ENCODE data around the gene SLC9A8.

DNA sequence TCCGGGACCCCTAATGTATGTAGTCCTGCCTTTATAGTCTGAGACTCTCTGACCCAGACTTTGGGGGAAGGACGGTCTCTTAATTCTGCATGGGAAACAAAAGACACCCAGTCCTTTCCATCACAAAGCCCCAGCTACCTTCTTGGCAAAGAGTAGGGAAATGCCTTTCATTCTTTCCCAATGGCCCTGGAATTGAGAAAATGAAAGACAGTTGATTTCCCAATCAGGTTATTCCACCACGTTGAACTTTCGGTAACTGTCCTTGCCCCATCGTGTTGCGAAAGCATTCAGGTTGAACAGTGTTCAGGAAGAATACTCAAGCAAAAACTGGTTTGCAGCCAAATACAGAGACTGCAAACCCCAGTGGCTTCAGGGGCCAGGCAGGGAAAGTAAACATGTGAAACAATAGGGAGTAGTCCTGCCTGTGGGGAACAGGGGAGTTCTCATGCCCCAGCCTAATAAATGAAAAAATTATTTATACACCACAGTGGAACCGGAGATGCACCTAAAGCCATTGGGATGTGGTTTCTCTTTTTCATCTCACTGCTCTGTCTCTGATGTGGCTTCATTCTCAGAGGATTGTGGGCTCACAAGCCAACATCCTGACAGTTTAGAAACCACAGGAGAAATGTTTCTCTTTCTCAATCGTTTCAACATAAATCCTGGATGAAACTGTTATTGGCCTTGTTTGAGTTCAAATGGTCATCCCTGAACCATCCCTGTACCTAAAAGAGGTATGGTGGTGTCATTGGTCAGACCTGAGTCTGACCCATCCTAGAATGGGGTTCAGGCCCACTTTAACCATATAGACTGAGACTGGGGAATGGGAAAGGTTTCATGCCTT is 44.2 kb upstream of the SLC9A8 start:
- no peak for TF ChIP-seq ELF4 (CRISPR knock-in tag; IDR thresholded peaks at IDR 0.05; ENCODE audit: low read depth)
- TF ChIP-seq, protein P1, sequence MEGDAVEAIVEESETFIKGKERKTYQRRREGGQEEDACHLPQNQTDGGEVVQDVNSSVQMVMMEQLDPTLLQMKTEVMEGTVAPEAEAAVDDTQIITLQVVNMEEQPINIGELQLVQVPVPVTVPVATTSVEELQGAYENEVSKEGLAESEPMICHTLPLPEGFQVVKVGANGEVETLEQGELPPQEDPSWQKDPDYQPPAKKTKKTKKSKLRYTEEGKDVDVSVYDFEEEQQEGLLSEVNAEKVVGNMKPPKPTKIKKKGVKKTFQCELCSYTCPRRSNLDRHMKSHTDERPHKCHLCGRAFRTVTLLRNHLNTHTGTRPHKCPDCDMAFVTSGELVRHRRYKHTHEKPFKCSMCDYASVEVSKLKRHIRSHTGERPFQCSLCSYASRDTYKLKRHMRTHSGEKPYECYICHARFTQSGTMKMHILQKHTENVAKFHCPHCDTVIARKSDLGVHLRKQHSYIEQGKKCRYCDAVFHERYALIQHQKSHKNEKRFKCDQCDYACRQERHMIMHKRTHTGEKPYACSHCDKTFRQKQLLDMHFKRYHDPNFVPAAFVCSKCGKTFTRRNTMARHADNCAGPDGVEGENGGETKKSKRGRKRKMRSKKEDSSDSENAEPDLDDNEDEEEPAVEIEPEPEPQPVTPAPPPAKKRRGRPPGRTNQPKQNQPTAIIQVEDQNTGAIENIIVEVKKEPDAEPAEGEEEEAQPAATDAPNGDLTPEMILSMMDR (IDR thresholded peaks at IDR 0.05), result no peak
- no peak for TF ChIP-seq KAT7 (CRISPR knock-in tag; IDR thresholded peaks at IDR 0.05; ENCODE audit: borderline replicate concordance)
- TF ChIP-seq, protein P2, sequence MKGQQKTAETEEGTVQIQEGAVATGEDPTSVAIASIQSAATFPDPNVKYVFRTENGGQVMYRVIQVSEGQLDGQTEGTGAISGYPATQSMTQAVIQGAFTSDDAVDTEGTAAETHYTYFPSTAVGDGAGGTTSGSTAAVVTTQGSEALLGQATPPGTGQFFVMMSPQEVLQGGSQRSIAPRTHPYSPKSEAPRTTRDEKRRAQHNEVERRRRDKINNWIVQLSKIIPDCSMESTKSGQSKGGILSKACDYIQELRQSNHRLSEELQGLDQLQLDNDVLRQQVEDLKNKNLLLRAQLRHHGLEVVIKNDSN (CRISPR knock-in tag; IDR thresholded peaks at IDR 0.05), result no peak
- TF ChIP-seq, protein P3, sequence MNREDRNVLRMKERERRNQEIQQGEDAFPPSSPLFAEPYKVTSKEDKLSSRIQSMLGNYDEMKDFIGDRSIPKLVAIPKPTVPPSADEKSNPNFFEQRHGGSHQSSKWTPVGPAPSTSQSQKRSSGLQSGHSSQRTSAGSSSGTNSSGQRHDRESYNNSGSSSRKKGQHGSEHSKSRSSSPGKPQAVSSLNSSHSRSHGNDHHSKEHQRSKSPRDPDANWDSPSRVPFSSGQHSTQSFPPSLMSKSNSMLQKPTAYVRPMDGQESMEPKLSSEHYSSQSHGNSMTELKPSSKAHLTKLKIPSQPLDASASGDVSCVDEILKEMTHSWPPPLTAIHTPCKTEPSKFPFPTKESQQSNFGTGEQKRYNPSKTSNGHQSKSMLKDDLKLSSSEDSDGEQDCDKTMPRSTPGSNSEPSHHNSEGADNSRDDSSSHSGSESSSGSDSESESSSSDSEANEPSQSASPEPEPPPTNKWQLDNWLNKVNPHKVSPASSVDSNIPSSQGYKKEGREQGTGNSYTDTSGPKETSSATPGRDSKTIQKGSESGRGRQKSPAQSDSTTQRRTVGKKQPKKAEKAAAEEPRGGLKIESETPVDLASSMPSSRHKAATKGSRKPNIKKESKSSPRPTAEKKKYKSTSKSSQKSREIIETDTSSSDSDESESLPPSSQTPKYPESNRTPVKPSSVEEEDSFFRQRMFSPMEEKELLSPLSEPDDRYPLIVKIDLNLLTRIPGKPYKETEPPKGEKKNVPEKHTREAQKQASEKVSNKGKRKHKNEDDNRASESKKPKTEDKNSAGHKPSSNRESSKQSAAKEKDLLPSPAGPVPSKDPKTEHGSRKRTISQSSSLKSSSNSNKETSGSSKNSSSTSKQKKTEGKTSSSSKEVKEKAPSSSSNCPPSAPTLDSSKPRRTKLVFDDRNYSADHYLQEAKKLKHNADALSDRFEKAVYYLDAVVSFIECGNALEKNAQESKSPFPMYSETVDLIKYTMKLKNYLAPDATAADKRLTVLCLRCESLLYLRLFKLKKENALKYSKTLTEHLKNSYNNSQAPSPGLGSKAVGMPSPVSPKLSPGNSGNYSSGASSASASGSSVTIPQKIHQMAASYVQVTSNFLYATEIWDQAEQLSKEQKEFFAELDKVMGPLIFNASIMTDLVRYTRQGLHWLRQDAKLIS (CRISPR knock-in tag; IDR thresholded peaks at IDR 0.05; ENCODE audit: borderline replicate concordance), result no peak
- TF ChIP-seq IRF2 (CRISPR knock-in tag; IDR thresholded peaks at IDR 0.05; ENCODE audit: borderline replicate concordance, low read depth), result no peak
- TF ChIP-seq, protein P4, sequence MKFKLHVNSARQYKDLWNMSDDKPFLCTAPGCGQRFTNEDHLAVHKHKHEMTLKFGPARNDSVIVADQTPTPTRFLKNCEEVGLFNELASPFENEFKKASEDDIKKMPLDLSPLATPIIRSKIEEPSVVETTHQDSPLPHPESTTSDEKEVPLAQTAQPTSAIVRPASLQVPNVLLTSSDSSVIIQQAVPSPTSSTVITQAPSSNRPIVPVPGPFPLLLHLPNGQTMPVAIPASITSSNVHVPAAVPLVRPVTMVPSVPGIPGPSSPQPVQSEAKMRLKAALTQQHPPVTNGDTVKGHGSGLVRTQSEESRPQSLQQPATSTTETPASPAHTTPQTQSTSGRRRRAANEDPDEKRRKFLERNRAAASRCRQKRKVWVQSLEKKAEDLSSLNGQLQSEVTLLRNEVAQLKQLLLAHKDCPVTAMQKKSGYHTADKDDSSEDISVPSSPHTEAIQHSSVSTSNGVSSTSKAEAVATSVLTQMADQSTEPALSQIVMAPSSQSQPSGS (CRISPR knock-in tag; IDR thresholded peaks at IDR 0.05; ENCODE audit: borderline replicate concordance, low read depth), result no peak
- no peak for TF ChIP-seq TCF7 (CRISPR knock-in tag; IDR thresholded peaks at IDR 0.05; ENCODE audit: low read depth)
- TF ChIP-seq ETV6 (CRISPR knock-in tag; IDR thresholded peaks at IDR 0.05), result peak; percentile 64
